ENCODE results near the gene IPO5.
"Not testable (repeated sequence)": the region's sequence is repeated elsewhere in the genome, so short reads cannot be mapped to it uniquely, and the experiment has no call there.

The IPO5 gene

DNA sequence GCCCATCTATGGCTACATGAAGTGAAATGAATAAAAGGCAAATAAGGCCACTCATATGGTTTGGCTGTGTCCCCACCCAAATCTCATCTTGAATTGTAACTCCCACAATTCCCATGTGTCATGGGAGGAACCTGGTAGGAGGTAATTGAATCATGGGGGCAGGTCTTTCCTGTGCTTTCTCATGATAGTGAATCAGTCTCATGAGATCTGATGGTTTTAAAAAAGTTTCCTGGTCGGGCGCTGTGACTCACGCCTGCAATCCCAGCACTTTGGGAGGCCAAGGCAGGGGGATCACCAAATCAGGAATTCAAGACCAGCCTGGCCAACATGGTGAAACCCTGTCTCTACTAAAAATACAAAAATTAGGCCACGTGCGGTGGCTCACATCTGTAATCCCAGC lies 4.2 kb upstream of the IPO5 start:
- DNase-seq (ENCODE audit: low spot score) = not testable (repeated sequence)

DNA sequence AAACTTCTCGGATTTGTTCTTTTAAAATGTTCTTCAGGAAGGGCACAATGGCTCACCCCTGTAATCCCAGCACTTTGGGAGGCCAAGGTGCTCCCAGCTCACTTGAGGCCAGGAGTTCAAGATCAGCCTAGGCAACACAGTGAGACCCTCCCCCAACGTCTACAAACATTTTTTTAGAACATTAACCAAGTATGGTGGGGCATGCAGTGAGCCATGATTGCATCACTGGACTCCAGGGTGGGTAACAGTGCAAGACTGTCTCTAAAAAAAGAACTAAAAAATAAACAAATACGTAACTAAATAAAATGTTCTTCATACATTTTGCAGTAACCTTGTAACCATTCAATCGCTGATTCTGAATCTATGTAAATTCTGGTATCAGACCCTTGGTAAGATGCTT lies 2.1 kb upstream of the IPO5 start:
- DNase-seq (ENCODE audit: low spot score) = no peak

DNA sequence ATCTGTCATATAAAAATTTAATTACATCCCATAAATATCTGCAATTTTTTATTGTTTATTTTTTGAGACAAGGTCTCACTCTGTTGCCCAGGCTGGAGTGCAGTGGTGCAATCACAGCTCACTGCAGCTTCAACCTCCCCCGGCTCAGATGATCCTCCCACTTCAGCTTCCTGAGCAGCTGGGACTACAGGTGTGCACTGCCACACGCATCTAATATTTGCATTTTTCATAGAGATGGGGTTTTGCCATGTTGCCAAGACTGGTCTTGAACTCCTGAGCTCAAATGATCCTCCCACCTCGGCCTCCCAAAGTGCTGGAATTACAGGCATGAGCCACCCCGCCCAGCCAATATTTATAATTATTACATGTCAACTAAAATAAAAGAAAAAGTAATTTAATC lies 644 bp upstream of the IPO5 start:
- DNase-seq (ENCODE audit: low spot score) = not testable (repeated sequence)

DNA sequence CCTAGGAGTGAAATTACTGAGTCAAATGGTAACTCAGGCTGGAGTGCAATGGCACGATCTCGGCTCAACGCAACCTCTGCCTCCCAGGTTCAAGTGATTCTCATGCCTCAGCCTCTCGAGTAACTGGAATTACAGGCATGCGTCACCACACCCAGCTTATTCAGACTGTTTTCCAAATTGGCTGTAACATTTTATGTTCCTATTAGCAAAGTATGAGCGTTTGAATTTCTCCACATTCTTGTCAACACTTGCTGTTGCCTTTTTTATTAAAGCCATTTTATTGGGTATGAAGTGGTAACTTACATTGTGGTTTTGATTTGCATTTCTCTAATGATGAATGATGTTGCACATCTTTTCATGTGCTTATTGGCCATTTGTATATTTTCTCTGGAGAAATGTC lies 7.9 kb downstream of the IPO5 start:
- no peak for DNase-seq (ENCODE audit: low spot score)

DNA sequence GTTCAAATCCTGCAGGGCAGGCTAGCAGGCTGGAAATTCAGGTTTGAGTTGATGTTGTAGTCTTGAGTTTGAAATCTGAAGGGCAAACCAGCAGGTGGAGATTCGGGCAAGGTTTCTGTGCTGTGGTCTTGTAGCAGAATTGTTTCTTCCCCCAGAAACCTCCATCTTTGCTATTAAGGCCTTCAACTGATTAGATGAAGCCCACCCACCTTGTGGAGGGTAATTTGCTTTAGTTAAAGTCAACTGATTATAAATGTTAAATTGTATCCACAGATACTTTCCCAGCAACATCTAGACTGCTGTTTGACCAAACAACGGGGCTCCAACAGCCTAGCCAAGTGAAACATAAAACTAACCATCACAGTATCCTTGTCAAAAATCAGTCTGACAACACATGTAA lies 9.4 kb downstream of the IPO5 start:
- DNase-seq (ENCODE audit: low spot score) = no peak

DNA sequence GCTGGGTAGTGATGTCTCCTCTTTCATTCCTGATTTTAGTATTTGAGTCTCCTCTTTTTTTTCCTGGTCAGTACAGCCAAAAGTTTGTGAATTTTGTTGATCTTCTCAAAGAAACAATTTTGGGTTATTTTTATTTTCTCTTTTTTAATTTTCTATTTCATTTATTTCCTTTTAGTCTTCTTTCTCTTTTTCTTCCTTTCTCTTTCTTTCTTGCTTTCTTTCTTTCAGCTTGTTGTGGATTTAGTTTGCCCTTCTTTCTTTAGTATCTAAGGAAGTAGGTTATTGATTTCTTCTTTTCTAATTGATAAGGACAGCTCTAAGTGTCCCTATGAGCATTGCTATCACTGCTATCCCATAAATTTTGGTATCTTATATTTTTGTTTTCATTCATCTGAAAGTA lies 13.8 kb downstream of the IPO5 start:
- DNase-seq (ENCODE audit: low spot score) = no peak

DNA sequence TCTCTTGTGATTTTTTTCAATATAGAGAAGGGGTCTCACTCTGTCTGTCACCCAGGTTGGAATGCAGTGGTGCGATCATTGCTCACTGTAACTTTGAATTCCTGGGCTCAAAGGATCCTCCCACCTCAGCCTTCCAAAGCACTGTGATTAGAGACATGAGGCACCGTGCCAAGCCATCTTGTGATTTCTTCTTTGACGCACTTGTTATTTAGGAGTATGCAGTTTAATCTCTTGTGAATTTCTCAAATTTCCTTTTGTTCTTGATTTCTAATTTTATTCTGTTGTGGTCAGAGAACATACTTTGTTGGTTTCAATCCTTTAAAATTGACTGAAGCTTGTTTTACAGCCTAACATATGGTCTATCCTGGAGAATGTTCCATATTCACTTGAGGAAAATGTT lies 14.5 kb downstream of the IPO5 start:
- no peak for DNase-seq (ENCODE audit: low spot score)

DNA sequence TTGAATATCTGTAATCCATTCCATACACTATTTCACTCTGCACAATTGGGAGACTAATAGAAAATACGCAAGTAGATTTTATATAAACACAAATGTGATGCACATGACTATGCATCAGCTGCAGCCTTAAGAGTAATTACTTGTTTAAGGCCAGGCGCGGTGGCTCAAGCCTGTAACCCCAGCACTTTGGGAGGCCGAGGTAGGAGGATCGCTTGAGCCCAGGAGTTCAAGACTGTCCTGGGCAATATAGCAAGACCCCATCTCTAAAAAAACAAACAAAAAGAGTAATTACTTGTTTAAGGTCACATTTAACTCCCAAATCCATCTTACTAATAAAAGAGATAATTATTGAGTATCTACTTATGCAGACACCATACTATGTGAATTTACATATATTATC lies 18.0 kb downstream of the IPO5 start:
- DNase-seq (ENCODE audit: low spot score) = no peak

DNA sequence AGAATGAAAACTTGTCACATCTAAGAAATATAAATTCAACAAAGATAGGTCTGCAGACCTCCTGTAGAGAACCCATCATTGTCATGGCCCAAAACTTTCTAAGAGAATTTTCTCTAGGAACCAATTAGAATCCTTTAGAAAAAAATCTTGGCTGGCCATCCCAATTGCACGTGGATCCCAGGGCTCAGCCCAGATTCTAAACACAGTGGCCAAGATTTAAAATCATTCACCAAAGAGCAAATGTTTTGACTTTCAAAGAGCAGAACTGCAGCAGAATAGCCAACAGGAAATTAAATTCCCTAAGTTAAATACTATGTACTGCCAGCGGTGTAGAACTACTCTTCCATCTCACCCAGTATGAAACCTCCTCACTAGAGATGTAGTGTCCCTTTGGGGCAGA lies 21.3 kb downstream of the IPO5 start:
- DNase-seq (ENCODE audit: low spot score) = peak; percentile 4

DNA sequence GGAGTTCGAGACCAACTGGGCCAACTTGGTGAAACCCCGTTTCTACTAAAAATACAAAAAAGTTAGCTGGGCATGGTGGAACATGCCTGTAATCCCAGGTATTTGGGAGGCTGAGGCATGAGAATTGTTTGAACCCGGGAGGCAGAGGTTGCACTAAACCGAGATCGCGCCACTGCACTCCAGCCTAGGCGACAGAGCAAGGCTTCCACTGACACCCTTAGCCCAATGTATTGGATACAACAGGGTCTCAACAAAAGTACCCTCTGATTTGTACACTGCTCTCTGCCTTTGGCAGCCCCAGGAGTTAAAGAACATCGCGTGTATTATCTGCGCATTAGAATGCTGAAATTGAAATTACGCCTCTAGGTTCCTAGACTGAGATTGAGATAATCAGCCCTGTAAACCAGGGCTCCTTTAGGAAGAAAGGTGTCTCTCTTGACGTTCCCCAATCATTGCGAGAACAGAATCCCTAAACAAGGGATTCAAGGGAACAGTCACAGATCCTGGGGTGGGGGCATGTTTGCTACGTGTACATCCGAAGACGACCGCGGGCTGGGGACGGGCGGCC lies 21.9 kb downstream of the IPO5 start:
- DNase-seq (ENCODE audit: low spot score) = peak; percentile 32

DNA sequence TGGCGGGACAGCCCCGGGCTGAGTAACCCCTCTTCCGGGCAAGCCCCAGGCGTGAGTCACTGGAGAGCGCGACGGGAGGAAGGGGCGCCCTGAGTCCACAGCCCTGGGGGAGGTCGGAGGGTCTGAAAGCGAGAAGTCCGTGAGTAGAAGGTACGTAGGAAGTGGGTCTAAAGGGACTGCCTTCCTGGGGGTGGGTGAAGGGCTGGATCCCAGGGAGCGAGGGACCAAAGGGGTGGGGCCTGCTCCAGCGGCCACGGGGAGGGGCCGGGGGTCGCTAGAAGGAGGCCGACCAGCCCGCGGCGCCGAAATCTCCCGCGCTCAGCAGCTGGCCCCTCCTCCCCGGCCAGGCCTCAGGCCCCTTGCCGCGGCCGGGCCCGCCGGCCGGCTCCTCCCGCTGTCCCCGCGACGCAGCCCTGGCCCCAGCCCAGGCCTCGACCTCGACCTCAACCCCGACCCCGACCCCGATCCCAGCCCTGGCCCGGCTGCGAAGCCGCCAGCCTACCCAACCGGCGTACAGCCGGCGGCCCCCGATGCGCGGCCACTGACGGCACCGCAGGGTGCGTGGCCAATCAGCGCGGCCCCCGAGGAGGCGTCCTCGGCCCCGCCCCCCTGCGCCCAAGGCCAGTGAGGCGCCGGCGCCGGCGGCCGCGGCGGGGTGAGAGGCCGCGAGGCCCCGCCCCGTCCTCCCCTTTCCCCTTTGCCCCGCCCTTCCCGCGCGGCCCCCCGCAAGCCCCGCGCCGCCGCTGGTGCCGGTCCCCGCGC lies 22.6 kb downstream of the IPO5 start:
- DNase-seq (ENCODE audit: low spot score) = peak; percentile 80

DNA sequence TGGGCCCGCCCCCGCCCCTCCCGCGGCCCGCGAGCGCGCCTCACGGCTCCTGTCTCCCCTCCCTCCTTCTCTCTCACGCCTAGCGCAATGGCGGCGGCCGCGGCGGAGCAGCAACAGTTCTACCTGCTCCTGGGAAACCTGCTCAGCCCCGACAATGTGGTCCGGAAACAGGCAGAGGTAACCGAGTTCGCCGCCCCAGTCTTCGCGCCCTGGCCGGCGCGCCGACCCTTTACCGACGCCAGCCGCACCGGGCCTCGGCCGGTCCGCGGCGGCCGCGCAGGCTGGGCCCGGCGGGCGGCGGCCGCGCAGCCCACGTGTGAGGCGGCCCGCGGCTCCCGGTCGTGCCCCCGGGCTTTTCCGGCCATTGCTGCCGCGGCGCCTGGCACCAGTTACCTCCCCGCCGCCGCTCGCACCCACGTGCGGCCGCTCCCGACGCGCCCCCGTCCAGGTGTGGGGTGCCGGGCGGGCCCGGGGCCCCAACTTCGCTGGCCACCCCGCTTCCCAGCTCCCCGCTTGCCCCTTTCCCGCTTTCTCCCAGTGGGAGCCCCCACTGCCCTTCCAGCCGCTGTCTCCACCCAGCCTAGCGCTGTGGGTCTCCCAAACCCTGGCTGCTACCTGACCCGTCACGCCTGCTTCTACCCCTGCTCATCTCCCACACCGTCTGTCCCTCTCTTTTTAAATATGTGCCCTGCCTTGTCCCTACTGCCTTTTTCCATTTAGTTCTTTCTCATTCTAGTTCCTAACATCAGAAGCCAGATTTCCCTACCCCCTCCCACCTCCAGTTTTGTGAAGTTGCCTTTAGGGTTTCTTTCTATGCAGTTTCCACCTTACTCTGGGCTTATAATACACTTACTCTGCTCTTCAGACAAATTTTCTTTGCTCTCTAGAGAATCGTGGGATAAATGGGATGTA lies 23.4 kb downstream of the IPO5 start:
- peak; percentile 18 for DNase-seq (ENCODE audit: low spot score)

DNA sequence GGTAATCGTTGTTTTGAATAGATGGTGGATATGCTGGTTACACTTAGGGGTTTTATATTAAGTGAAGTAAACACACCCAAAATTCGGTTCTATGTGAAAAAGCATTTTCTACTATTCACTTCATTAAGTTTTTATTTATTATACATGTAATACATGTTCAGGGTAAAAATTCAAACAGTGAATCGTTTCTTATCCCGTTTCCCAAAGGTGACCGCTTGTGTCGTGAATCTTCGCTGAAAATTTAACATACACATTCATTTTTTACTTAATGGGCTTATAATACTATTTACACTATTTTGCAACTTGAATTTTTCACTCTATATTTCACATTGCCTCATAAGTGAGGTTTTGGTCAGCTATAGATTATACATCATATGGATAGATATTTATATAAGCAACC lies 24.5 kb downstream of the IPO5 start:
- DNase-seq (ENCODE audit: low spot score) = no peak

DNA sequence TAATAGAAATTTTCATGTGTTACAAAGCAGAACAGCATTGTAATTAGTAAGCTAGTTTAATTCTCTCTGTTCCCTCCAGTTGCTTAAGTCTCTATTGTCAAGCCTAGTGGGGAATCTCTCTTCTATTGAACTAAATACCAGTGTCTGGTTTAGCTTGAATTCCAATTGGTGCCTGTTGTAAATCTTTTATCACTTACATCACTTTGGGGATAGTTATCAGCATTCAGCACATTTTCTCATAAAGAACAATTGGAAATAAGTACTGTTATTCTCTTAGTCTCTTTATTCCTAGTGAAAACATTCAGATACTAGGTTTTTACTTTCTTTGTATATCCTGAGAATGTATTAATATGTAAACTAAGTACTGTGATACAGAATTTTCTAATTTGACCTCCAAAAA lies 25.2 kb downstream of the IPO5 start:
- DNase-seq (ENCODE audit: low spot score) = no peak

DNA sequence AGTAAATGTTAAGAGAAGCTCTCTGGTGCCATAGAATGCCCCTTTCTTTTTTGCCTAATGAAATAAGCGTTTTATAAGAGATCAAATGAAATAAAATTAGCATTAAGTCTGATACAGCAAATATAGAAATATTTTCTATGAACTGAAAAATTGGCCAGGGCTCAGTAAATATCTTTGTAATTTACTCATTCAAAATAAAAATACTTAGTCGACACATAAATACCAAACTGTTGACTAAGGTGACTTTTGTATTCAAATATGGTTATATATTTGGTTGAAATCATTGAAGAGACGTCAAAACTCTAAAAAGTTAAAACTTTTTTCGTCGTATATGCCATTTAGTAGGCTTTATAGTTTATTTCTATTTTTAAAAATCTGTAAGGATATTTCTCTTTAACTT lies 25.6 kb downstream of the IPO5 start:
- DNase-seq (ENCODE audit: low spot score) = no peak

DNA sequence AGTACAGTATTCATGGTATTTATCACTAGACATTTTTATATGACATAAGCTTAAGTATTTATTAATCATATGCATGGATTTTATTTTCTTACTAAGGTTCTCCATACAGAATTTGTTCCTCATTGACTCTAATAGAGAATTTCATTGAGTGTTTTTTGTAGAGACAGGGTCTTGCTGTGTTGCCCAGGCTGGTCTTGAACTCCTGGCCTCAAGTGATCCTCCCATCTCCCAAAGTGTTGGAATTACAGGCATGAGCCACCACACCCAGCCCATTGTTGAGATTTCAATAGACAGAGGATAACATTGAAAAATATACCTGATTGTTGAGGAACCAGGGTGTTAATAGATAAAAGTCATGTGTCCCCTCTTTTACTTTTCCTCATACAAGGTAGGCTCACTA lies 26.1 kb downstream of the IPO5 start:
- DNase-seq (ENCODE audit: low spot score) = no peak

DNA sequence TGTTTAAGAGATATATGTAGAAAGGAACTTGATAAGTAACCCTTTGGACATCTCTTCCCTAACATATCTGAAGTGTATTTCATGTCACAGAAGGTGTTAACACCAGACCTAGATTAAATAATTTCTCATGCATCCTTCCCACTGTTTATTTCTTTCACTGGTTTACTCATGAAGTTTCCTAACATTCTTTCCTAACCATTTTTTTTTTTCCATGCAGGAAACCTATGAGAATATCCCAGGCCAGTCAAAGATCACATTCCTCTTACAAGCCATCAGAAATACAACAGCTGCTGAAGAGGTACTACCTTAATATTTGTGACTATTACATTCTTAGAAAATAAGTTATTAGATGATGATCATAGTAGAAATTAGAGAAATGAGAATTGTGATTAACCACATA lies 28.8 kb downstream of the IPO5 start:
- no peak for DNase-seq (ENCODE audit: low spot score)

DNA sequence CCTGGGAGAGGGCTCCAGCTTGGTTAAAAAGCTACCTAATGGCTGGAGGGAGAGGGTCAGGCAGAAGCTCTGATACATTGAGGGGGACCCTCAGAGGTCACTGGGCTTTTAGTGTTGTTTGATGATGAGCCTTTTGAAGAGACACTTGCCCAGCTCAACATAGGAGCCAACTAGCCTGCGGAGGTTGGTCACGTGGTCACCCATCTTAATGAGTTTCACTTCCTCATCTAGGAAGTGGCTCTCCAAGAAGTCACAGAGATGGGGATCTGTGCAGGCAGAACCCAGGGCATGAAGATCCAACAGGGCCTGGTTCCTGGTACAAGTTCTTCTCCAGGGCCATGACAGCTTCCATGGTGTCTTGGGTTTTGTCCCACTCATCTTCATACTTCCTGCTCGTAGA lies 33.4 kb downstream of the IPO5 start:
- DNase-seq (ENCODE audit: low spot score) = no peak

DNA sequence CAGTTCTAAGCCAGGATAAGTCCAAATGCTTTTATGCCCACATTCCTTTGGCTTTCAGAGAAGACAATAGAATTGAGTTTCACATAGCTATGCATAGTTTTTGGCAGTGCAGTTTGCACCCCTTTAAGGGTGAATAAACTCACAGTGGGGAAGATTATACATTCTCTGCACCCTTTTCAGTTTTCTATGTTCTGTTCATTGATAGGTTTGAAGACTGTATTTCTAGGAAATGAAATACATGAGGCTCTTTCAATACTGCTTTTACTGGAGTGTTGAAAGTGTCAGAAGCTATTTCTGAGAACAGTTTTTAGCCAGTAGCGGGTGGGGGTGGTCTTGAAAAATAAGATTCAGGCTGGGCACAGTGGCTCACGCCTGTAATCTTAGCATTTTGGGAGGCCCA lies 46.2 kb downstream of the IPO5 start:
- DNase-seq (ENCODE audit: low spot score) = no peak

DNA sequence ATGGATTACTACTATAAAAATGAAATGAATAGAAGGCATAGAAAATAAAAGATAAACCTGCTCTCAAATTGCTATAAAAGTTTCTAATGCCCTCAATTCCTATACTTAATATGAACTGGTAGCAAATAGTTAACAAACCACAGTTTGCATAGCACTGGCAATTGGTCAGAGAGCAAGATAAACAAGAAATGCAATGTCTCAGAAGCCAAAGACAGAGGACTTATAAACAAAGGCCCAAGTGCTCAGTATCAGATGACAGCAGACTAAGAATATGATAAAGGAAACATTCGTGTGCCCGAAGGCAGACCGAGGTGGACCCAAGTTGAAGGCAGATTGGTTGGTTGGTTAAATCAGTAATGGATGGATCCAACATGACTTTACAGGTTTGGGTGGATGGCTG lies 50.6 kb downstream of the IPO5 start:
- no peak for DNase-seq (ENCODE audit: low spot score)

DNA sequence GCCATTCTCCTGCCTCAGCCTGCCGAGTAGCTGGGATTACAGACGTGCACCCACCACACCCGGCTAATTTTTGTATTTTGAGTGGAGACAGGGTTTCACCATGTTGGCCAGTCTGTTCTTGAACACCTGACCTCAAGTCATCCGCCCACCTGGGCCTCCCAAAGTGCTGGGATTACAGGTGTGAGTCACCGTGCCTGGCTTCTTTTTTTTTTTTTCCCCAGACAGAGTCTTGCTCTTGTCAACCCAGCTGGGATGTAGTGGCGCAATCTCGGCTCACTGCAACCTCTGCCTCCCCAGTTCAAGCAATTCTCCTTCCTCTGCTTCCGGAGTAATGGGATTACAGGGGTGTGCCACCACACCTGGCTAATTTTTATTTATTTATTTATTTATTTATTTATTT lies 51.5 kb downstream of the IPO5 start:
- not testable (repeated sequence) for DNase-seq (ENCODE audit: low spot score)

DNA sequence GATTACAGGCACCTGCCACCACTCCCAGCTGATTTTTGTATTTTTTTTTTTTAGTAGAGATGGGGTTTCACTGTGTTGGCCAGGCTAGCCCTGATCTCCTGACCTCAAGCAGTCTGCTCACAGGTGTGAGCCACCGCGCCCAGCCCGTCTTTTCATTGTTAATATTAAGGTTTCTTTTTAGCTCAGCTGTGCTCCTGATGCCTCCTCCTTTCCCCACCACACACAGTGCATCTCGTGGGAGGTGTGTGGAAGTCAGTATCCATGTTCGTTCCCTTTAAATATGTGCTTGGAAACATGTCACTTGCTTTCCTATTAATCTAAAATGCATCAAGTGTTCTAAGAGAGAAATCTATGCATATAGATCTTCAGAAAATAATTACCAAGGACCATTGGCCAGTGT lies 53.5 kb downstream of the IPO5 start:
- no peak for DNase-seq (ENCODE audit: low spot score)

DNA sequence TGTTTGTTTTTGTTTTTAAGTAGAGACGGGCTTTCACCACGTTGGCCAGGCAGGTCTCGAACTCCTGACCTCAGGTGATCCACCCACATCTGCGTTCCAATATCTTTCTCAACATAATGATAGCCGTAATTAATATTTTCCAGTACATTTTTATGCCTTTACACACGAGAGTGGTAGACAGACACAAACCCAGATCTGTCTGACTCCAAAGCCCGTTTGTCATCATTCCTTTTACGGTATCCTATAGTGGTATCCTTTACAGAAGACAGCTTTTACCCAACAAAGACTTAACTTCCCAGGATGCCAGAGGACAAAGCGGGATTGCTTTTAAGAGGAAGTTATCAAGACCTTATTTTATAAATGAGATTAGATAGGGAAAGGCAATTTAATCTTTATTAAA lies 59.8 kb downstream of the IPO5 start:
- no peak for DNase-seq (ENCODE audit: low spot score)

Measured in HuH-7.5 (cell line).